Activated T-cell treated with anti-CD3 and anti-CD28 coated beads, Interleukin-2, amount 50 U/mL, for 72 hours (primary cell): Measurements from ENCODE around the gene INSYN2B. TPM values are rescaled to one million over a fixed set of nuclear protein-coding genes. Genes with fewer than 3 reads are reported as not detected.
"Not testable (repeated sequence)": the region's sequence is repeated elsewhere in the genome, so short reads cannot be mapped to it uniquely, and the experiment has no call there.

Experiments used
- ATAC-seq, 2 donors: fragments of 150-1000 bp; cut with Tn5 transposase; replicated peaks in 1 of 2; 2 replicates each; pipeline ENCODE4 v1.10.0; 2021; ENCODE audit warnings: moderate library complexity in 2 of 2, mild to moderate bottlenecking in 1 of 2
- DNase-seq, 2 donors: peaks; one replicate each; pipeline ENCODE4 v3.0.0; 2021 to 2022; ENCODE audit warnings: mixed read lengths in 1 of 2
- H3K27ac Mint-ChIP-seq: one replicate; pipeline ENCODE4 v1.8.0; 2022; ENCODE audit warnings: mild to moderate bottlenecking, moderate library complexity, mixed read lengths
- H3K27me3 Mint-ChIP-seq: one replicate; pipeline ENCODE4 v1.8.0; 2022; ENCODE audit warnings: low read depth, mixed read lengths
- H3K36me3 Mint-ChIP-seq, 2 donors: one replicate each; pipeline ENCODE4 v1.8.0; 2022; ENCODE audit warnings: mixed read lengths in 2 of 2, mild to moderate bottlenecking in 1 of 2; ENCODE audit not compliant: insufficient read depth in 2 of 2
- H3K4me1 Mint-ChIP-seq: one replicate; pipeline ENCODE4 v1.8.0; 2022; ENCODE audit warnings: low read depth, mixed read lengths
- H3K4me3 Mint-ChIP-seq, 2 donors: one replicate each; pipeline ENCODE4 v1.8.0; 2022; ENCODE audit warnings: mild to moderate bottlenecking in 2 of 2, mixed read lengths in 2 of 2, moderate library complexity in 2 of 2
- H3K9me3 Mint-ChIP-seq, 2 donors: one replicate each; pipeline ENCODE4 v1.8.0; 2022; ENCODE audit warnings: mixed read lengths in 2 of 2
- total RNA-seq, 2 donors: library from RNA; stranded (reverse); gene quantifications; one replicate each; pipeline ENCODE4 v1.2.3, GENCODE V29; 2022

INSYN2B gene
- total RNA-seq, 2 donors from 2014 or later, result not detected

GRCh38 chr5:169847519-169847918 lies 132.8 kb downstream of the INSYN2B start:
- DNase-seq (no peak), ATAC-seq (no peak)
- Mint-ChIP-seq H3K9me3 (peaks cover 9 to 25% of the 10 kb centered on the region in 2 donors), H3K27ac (no peak overlapping the region), H3K27me3 (no peaks in the 10 kb centered on the region), H3K36me3 (peaks cover 35 to 55% of the 10 kb centered on the region in 2 donors), H3K4me1 (no peaks in the 10 kb centered on the region), H3K4me3 (no peak overlapping the region)

GRCh38 chr5:169842699-169843098 lies 137.6 kb downstream of the INSYN2B start:
- DNase-seq, result no peak
- H3K4me3 Mint-ChIP-seq, result no peak overlapping the region
- no peak overlapping the region for H3K27ac Mint-ChIP-seq
- peaks cover 0 to 3% of the 10 kb centered on the region in 2 donors for H3K9me3 Mint-ChIP-seq
- H3K36me3 Mint-ChIP-seq, result peaks cover 22 to 46% of the 10 kb centered on the region in 2 donors
- H3K4me1 Mint-ChIP-seq, result peaks cover 13% of the 10 kb centered on the region
- H3K27me3 Mint-ChIP-seq, result no peaks in the 10 kb centered on the region
- ATAC-seq, result no peak

GRCh38 chr5:169840405-169840804 lies 139.9 kb downstream of the INSYN2B start:
- Mint-ChIP-seq H3K4me3 (no peak overlapping the region), H3K36me3 (peaks cover 16 to 41% of the 10 kb centered on the region in 2 donors), H3K27ac (no peak overlapping the region), H3K9me3 (no peaks in the 10 kb centered on the region), H3K27me3 (no peaks in the 10 kb centered on the region), H3K4me1 (peaks cover 23% of the 10 kb centered on the region)
- ATAC-seq, result no peak
- no peak for DNase-seq

- Mint-ChIP-seq H3K9me3 (no peaks in the 10 kb centered on the region), H3K36me3 (peaks cover 14 to 38% of the 10 kb centered on the region in 2 donors), H3K4me1 (peaks cover 31% of the 10 kb centered on the region), H3K27ac (peak overlapping the region; percentile 11), H3K27me3 (no peaks in the 10 kb centered on the region), H3K4me3 (peak overlapping the region in 1 of 2 donors; percentile 6)
- DNase-seq (peak in 1 of 2 donors; percentile 23), ATAC-seq (peak; percentile 67 to 85)
Measured at GRCh38 chr5:169838688-169839087, 141.6 kb downstream of the INSYN2B start.

GRCh38 chr5:169837686-169838085 lies 142.6 kb downstream of the INSYN2B start:
- no peaks in the 10 kb centered on the region for H3K27me3 Mint-ChIP-seq
- DNase-seq (no peak), ATAC-seq (no peak)
- H3K27ac Mint-ChIP-seq, result peak overlapping the region; percentile 3
- no peaks in the 10 kb centered on the region for H3K9me3 Mint-ChIP-seq
- H3K4me3 Mint-ChIP-seq, result peak overlapping the region in 1 of 2 donors; percentile 6
- peaks cover 41% of the 10 kb centered on the region for H3K4me1 Mint-ChIP-seq
- peaks cover 14 to 37% of the 10 kb centered on the region in 2 donors for H3K36me3 Mint-ChIP-seq

- H3K4me1 Mint-ChIP-seq, result peaks cover 48% of the 10 kb centered on the region
- no peak overlapping the region for H3K4me3 Mint-ChIP-seq
- H3K9me3 Mint-ChIP-seq, result no peaks in the 10 kb centered on the region
- H3K36me3 Mint-ChIP-seq, result peaks cover 14 to 34% of the 10 kb centered on the region in 2 donors
- ATAC-seq, result no peak
- no peak for DNase-seq
- H3K27me3 Mint-ChIP-seq, result no peaks in the 10 kb centered on the region
- no peak overlapping the region for H3K27ac Mint-ChIP-seq
Measured at GRCh38 chr5:169836835-169837536, 143.3 kb downstream of the INSYN2B start.

GRCh38 chr5:169834540-169834939 lies 145.8 kb downstream of the INSYN2B start:
- DNase-seq, result peak in 1 of 2 donors; percentile 22
- peaks cover 48% of the 10 kb centered on the region for H3K4me1 Mint-ChIP-seq
- H3K27me3 Mint-ChIP-seq, H3K9me3 Mint-ChIP-seq, H3K4me3 Mint-ChIP-seq: not testable (repeated sequence)
- H3K27ac Mint-ChIP-seq, result peak overlapping the region; percentile 7
- peaks cover 3 to 17% of the 10 kb centered on the region in 2 donors for H3K36me3 Mint-ChIP-seq
- peak; percentile 62 to 63 for ATAC-seq

- H3K9me3 Mint-ChIP-seq, H3K4me3 Mint-ChIP-seq, H3K27me3 Mint-ChIP-seq: not testable (repeated sequence)
- Mint-ChIP-seq H3K27ac (peak overlapping the region; percentile 77), H3K4me1 (peaks cover 48% of the 10 kb centered on the region), H3K36me3 (peaks cover 3 to 17% of the 10 kb centered on the region in 2 donors)
- ATAC-seq (peak; percentile 43 to 48), DNase-seq (peak; percentile 8 to 16)
Measured at GRCh38 chr5:169833681-169834292, 146.5 kb downstream of the INSYN2B start.

GRCh38 chr5:169832845-169833244 lies 147.4 kb downstream of the INSYN2B start:
- peaks cover 3 to 15% of the 10 kb centered on the region in 2 donors for H3K36me3 Mint-ChIP-seq
- no peaks in the 10 kb centered on the region for H3K27me3 Mint-ChIP-seq
- H3K27ac Mint-ChIP-seq, result peak overlapping the region; percentile 77
- peak overlapping the region in 1 of 2 donors; percentile 26 for H3K4me3 Mint-ChIP-seq
- ATAC-seq, result no peak
- no peaks in the 10 kb centered on the region for H3K9me3 Mint-ChIP-seq
- no peak for DNase-seq
- peaks cover 48% of the 10 kb centered on the region for H3K4me1 Mint-ChIP-seq

- ATAC-seq, result peak in 1 of 2 donors; percentile 40
- Mint-ChIP-seq H3K36me3 (peaks cover 3 to 12% of the 10 kb centered on the region in 2 donors), H3K27ac (peak overlapping the region; percentile 67), H3K27me3 (no peaks in the 10 kb centered on the region), H3K9me3 (no peaks in the 10 kb centered on the region), H3K4me1 (peaks cover 48% of the 10 kb centered on the region), H3K4me3 (peak overlapping the region in 1 of 2 donors; percentile 26)
- DNase-seq, result no peak
Measured at GRCh38 chr5:169832304-169832703, 148.0 kb downstream of the INSYN2B start.

GRCh38 chr5:169831331-169831730 lies 149.0 kb downstream of the INSYN2B start:
- Mint-ChIP-seq H3K9me3 (no peaks in the 10 kb centered on the region), H3K4me1 (peaks cover 50% of the 10 kb centered on the region), H3K27ac (peak overlapping the region; percentile 33), H3K36me3 (peaks cover 3 to 12% of the 10 kb centered on the region in 2 donors), H3K27me3 (no peaks in the 10 kb centered on the region), H3K4me3 (no peak overlapping the region)
- DNase-seq (no peak), ATAC-seq (no peak)

- H3K4me1 Mint-ChIP-seq, result peaks cover 39% of the 10 kb centered on the region
Measured at GRCh38 chr5:169828385-169828784, 151.9 kb downstream of the INSYN2B start.

GRCh38 chr5:169827769-169828168 lies 152.5 kb downstream of the INSYN2B start:
- Mint-ChIP-seq H3K9me3 (peaks cover 0 to 4% of the 10 kb centered on the region in 2 donors), H3K27ac (peak overlapping the region; percentile 83), H3K36me3 (peaks cover 2 to 15% of the 10 kb centered on the region in 2 donors), H3K4me1 (peaks cover 33% of the 10 kb centered on the region), H3K27me3 (no peaks in the 10 kb centered on the region), H3K4me3 (no peak overlapping the region)
- DNase-seq (no peak), ATAC-seq (peak in 1 of 2 donors; percentile 15)

More at GRCh38 chr5:169828385-169828784, 151.9 kb downstream of the INSYN2B start:
- H3K27ac Mint-ChIP-seq, result peak overlapping the region; percentile 62
- no peaks in the 10 kb centered on the region for H3K9me3 Mint-ChIP-seq
- no peak overlapping the region for H3K4me3 Mint-ChIP-seq
- no peaks in the 10 kb centered on the region for H3K27me3 Mint-ChIP-seq
- ATAC-seq (peak; percentile 59 to 78), DNase-seq (no peak)
- H3K36me3 Mint-ChIP-seq, result peaks cover 2 to 11% of the 10 kb centered on the region in 2 donors
